Nephron progenitor cell (in vitro differentiated cells): ENCODE measurements around the gene SLC38A3.

Source experiments
- DNase-seq: peaks from one replicate; pipeline ENCODE4 v3.0.0; 2021
- H3K27ac Mint-ChIP-seq: 2 replicates; pipeline ENCODE4 v1.8.0; 2021; ENCODE audit warnings: mild to moderate bottlenecking, moderate library complexity, mixed read lengths
- H3K27me3 Mint-ChIP-seq: 2 replicates; pipeline ENCODE4 v1.8.0; 2021; ENCODE audit warnings: mild to moderate bottlenecking, low read depth, mixed read lengths; ENCODE audit not compliant: poor library complexity
- H3K36me3 Mint-ChIP-seq: 2 replicates; pipeline ENCODE4 v1.8.0; 2021; ENCODE audit warnings: low read depth, mixed read lengths
- H3K4me1 Mint-ChIP-seq: 2 replicates; pipeline ENCODE4 v1.8.0; 2021; ENCODE audit warnings: mixed read lengths
- H3K4me3 Mint-ChIP-seq: 2 replicates; pipeline ENCODE4 v1.8.0; 2021; ENCODE audit warnings: mild to moderate bottlenecking, moderate library complexity, mixed read lengths
- H3K9me3 Mint-ChIP-seq: 2 replicates; pipeline ENCODE4 v1.8.0; 2021; ENCODE audit warnings: mild to moderate bottlenecking, moderate library complexity, mixed read lengths
- TF ChIP-seq, protein P1 (sequence below): fragments of 200-600 bp; sonication (generic); IDR thresholded peaks from 2 replicates; pipeline ENCODE4 v1.5.0; 2021; ENCODE audit warnings: antibody characterized with exemption

SLC38A3 gene

DNA sequence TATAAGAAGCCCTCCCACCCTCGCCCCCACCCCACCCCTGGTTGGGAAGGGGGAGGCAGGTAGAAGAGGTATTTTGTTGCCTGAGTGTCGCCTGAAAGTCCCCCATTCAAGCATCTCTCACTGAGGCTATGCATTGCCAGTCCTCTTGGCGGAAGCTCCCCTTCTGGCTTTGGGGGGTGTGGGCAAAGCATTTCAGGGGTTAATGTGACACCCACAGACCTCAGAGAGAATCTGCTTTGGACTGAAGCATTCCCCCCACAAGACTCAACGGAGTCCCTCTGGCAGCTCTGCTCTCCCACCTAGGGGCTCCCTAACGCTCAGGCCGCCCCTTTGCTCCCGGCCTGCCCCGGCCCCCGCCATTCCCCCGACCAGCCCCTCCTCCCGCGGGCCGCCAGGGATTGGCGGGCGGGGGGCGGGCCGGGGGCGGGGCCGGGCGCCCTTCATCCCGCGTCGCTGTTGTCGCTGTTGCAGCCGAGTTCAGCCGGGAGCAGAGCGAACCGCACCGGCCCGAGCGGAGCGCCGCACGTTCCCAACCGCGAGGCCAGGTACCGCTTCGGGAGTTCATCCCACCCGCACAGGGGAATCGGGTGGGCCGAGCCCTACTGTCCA is at the start of gene SLC38A3:
Gene SLC38A3 (plus strand): TSS at position 468 of the 609 bp plus-strand sequence. CDS start 8,929 bp downstream, outside the sequence.
- TF ChIP-seq, protein P1, sequence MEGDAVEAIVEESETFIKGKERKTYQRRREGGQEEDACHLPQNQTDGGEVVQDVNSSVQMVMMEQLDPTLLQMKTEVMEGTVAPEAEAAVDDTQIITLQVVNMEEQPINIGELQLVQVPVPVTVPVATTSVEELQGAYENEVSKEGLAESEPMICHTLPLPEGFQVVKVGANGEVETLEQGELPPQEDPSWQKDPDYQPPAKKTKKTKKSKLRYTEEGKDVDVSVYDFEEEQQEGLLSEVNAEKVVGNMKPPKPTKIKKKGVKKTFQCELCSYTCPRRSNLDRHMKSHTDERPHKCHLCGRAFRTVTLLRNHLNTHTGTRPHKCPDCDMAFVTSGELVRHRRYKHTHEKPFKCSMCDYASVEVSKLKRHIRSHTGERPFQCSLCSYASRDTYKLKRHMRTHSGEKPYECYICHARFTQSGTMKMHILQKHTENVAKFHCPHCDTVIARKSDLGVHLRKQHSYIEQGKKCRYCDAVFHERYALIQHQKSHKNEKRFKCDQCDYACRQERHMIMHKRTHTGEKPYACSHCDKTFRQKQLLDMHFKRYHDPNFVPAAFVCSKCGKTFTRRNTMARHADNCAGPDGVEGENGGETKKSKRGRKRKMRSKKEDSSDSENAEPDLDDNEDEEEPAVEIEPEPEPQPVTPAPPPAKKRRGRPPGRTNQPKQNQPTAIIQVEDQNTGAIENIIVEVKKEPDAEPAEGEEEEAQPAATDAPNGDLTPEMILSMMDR = no peak
- Mint-ChIP-seq H3K27ac (no peak within 1 kb of the TSS), H3K4me3 (peak within 1 kb of the TSS; percentile 77), H3K9me3 (no peaks in the 10 kb centered on the region), H3K4me1 (peaks cover 47% of the 10 kb centered on the region), H3K27me3 (peaks cover 28% of the 10 kb centered on the region), H3K36me3 (no peaks in the 10 kb centered on the region)
- peak; percentile 82 for DNase-seq

DNA sequence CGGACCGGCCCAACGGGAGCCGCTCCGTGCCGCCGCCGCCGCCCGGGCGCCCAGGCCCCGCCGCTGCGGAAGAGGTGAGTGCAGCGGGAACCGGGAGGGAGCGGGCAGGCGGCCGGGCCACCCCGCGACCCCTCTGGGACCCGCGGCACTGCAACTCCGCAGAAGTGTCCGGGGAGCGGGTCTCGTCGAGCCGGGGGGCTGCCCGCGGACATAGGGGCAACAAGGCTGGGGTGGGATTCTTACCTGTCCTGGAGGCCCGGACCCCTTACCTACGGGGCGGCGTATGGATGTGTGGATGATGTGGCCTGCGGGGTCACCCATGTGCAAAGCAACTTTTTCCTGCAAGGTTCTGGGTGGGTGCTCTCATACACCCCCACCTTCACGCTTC is 49.6 kb upstream of the SLC38A3 start:
- peak overlapping the region; percentile 94 for H3K4me3 Mint-ChIP-seq
- no peaks in the 10 kb centered on the region for H3K9me3 Mint-ChIP-seq
- no peak for DNase-seq
- peak overlapping the region; percentile 70 for H3K27ac Mint-ChIP-seq
- peaks cover 14% of the 10 kb centered on the region for H3K36me3 Mint-ChIP-seq
- peaks cover 82% of the 10 kb centered on the region for H3K4me1 Mint-ChIP-seq
- TF ChIP-seq, protein P1 = no peak
- peaks cover 10% of the 10 kb centered on the region for H3K27me3 Mint-ChIP-seq

DNA sequence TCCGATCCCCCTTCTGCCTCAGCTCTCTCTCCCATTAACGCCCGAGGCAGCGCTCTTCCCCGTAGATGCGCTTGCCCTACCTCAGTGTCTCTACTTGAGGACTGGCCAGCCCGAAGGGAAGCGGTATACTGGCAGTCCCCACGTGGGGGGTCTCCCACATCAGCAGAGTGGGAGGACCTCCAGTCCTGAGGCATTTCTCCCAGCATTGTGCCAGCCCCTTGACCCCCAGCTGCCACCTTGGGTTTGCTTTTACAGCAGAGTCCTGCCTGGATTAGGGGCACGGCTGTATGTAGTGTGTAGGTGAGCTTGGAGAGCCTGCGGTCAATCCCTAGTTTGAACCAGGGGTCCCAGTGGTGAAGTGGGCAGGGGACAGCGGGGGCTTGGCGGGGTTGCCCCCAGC is 49.2 kb upstream of the SLC38A3 start:
- TF ChIP-seq, protein P1 = no peak
- Mint-ChIP-seq H3K4me1 (peaks cover 81% of the 10 kb centered on the region), H3K27ac (peak overlapping the region; percentile 70), H3K27me3 (peaks cover 10% of the 10 kb centered on the region), H3K9me3 (no peaks in the 10 kb centered on the region), H3K36me3 (peaks cover 14% of the 10 kb centered on the region), H3K4me3 (peak overlapping the region; percentile 94)
- peak; percentile 37 for DNase-seq

DNA sequence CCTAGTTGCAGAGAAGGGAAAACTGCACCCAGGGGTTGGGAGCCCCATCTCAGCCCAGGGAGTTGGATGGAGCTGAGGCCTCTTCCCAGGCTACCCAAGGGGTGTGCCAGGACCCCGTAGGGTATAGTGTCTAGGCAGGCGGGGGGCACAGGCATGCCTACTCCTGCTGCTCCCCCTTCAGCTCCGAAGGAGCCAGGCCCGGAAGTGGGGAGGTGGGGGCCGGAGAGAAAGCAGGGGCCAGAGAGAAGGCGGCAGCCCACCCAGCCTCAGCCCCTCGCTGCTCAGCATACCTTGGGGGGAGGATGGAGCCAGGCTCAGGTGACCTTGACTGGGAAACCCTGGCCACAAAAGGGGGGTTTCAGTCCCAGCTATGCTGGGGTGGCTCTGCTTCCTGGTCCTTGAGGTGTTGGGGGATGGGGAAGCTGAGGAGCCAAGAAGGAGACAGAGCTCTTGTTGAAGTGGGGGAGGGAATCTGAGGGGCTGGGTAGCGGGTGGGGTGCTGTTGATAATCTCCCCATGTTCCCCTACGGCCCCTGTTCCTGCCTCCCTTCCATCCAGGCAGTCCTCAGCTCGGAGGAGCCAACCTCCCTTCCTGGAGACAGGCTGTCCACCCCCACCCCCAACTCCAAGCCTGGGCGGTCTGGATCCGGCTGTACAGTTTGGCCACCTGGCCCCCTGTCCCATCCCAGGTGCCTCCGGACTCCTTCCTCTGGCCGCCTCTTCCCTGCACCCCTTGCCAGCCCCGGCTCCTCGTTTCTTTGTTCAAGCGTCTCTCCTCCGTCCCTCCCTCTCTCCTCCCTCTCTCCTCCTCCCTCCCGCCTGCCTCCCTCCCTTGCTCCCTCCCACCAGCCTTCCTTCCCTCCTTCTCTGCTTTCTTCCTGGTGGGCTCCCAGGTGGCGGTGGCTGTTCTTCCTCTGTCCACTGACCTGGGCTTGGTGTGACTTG is 48.2 kb upstream of the SLC38A3 start:
- peaks cover 23% of the 10 kb centered on the region for H3K36me3 Mint-ChIP-seq
- TF ChIP-seq, protein P1 = no peak
- no peaks in the 10 kb centered on the region for H3K9me3 Mint-ChIP-seq
- no peak overlapping the region for H3K27ac Mint-ChIP-seq
- peaks cover 81% of the 10 kb centered on the region for H3K4me1 Mint-ChIP-seq
- peaks cover 10% of the 10 kb centered on the region for H3K27me3 Mint-ChIP-seq
- no peak for DNase-seq
- peak overlapping the region; percentile 94 for H3K4me3 Mint-ChIP-seq

DNA sequence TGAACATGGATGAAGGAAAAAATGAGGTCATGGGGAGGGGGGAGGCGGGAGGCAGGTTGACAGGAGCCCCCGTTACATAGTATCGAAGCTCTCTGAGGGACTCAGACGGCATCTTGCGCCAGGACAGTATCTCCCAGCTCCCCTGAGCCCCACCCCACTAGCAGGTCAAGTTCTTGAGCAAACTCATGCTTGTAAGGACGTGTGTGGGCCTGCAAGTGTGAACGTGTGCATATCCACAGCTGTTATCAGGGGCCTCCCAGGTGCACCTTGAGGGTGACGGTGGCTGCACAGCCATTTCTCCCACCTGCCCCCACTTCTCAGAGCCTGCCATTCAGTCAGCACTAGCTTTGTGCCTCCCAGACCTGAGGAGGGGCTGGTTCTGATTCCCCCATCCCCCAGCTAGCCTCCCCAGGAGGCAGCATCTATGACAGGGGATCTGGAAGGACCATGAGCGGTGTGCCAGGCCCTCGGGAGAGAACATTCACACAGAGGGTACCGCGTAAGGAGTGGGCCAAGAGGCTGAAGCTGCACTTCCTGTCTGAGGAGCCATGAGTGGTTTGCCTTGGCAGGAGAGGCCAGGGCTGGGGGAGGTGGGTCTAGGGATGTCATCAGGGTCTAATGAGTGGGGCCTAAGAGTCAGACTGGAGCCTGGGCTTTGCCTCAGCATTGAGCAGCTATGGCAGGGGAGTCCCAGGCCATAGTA is 47.1 kb upstream of the SLC38A3 start:
- H3K4me3 Mint-ChIP-seq = peak overlapping the region; percentile 94
- DNase-seq = no peak
- H3K27me3 Mint-ChIP-seq = peaks cover 10% of the 10 kb centered on the region
- peak overlapping the region; percentile 85 for H3K27ac Mint-ChIP-seq
- H3K4me1 Mint-ChIP-seq = peaks cover 81% of the 10 kb centered on the region
- TF ChIP-seq, protein P1 = no peak
- H3K9me3 Mint-ChIP-seq = no peaks in the 10 kb centered on the region
- H3K36me3 Mint-ChIP-seq = peaks cover 29% of the 10 kb centered on the region
